Breast epithelium (tissue), 3 donors: ENCODE data around the gene IL1RN.

Source experiments
- POLR2AphosphoS5 ChIP-seq, 3 donors: sonication (generic); formaldehyde crosslinking; IDR thresholded peaks; one replicate each; pipeline ENCODE4 v1.6.1; 2017; ENCODE audit warnings: antibody characterized with exemption in 3 of 3
- TF ChIP-seq, protein P1 (sequence below), 3 donors: fragments of 450-650 bp; IDR thresholded peaks; one replicate each; pipeline ENCODE4 v1.5.1; 2016 to 2017; ENCODE audit warnings: antibody characterized with exemption in 3 of 3, mild to moderate bottlenecking in 3 of 3, moderate library complexity in 3 of 3

- TF ChIP-seq, protein P1, sequence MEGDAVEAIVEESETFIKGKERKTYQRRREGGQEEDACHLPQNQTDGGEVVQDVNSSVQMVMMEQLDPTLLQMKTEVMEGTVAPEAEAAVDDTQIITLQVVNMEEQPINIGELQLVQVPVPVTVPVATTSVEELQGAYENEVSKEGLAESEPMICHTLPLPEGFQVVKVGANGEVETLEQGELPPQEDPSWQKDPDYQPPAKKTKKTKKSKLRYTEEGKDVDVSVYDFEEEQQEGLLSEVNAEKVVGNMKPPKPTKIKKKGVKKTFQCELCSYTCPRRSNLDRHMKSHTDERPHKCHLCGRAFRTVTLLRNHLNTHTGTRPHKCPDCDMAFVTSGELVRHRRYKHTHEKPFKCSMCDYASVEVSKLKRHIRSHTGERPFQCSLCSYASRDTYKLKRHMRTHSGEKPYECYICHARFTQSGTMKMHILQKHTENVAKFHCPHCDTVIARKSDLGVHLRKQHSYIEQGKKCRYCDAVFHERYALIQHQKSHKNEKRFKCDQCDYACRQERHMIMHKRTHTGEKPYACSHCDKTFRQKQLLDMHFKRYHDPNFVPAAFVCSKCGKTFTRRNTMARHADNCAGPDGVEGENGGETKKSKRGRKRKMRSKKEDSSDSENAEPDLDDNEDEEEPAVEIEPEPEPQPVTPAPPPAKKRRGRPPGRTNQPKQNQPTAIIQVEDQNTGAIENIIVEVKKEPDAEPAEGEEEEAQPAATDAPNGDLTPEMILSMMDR (IDR thresholded peaks at IDR 0.05): no peak
- TF ChIP-seq POLR2AphosphoS5 (IDR thresholded peaks at IDR 0.05): no peak
Observed at GRCh38 chr2:113078350-113078839, 49.0 kb upstream of the IL1RN start.
